NCI-H2227 treated with DMSO at 0.1 percent for 48 hours (cell line): ENCODE measurements around the gene ZNF296.

Experiments used
- DNase-seq: peaks from one replicate; lab custom pipeline; 2025; lab: John Stamatoyannopoulos, UW

The ZNF296 gene

DNA sequence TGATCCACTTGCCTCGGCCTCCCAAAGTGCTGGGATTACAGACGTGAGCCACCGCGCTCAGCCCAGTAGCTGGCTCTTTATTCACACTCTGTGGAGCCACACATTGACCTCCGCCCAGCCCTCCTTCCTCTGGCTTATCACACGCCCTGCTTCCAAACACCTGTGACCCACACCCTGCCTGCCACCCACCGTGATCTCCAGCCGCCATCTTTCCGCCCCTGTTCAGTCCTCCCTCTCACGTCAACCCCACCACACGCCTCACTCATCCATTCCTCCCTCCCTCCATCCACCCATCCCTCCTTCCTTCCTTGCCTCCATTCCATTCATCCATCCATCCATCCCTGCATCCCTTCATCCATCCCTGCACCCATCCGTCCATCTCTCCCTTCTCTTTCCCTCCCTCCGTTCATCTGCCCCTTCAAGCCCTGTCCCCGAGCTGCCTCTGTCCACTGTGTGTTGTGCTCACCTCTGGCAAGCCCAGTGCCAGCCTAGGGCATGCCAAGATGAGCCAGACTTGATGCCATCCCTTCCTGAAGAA is 17.6 kb downstream of the ZNF296 start:
- no peak for DNase-seq

DNA sequence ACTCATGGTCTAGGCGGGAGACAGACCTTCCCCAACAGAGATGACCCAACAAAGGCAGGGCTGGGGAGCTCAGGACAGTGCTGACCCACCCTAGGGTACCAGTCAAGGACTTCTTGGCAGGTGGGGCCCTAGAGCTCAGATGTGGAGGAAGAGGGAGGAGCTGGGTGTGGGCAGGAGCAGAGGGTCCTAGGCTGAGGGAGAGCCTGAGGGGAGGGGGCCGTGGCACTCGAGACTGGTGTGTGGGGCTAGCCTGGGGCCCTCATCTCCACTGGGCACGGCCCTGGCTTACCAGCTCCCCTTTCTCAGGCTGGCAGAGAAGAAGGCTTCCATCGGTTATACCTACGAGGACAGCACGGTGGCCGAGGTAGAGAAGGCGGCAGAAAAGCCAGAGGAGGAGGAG is 18.8 kb downstream of the ZNF296 start:
- DNase-seq, result no peak

DNA sequence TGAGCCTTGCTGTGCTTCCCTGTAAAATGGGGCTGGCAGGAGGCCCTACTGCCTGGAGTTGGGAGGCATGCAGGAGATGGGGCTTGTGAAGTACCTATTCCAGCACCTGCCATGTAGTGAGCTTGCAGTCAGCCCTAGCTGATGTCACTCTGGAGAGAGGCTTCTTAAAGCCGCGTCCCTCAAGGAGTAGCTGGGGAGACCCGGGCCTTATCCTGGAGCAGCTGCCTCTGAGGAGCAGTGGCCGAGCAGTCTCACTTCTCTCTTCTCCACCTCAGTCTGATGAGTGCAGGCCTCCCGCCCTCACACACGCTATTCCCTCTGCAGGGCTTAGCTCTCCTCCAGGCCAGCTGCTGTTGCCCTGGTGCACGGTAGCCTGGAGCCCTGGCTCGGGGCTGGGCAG is 19.4 kb downstream of the ZNF296 start:
- no peak for DNase-seq

GRCh38 chr19:45051929-45052579 is 24.2 kb downstream of the ZNF296 start:
- DNase-seq, result no peak

DNA sequence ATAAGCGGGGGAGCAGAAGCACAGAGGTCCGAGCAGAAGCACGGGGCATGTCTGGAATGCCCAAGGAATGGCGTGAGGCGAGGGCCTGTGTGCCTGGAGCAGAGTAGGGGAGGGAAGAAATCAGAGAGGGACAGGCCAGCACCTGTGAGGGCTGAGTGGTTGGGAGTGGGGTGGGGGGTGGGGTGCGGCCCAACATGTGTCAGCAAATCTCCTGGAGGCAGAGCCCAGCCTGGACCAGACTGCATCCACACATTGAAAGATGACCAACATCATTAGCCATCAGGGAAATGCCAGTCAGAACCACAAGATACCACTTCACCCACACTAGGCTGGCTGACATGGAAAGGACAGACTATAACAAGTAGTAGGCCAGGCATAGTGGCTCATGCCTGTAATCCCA is 26.2 kb downstream of the ZNF296 start:
- no peak for DNase-seq

DNA sequence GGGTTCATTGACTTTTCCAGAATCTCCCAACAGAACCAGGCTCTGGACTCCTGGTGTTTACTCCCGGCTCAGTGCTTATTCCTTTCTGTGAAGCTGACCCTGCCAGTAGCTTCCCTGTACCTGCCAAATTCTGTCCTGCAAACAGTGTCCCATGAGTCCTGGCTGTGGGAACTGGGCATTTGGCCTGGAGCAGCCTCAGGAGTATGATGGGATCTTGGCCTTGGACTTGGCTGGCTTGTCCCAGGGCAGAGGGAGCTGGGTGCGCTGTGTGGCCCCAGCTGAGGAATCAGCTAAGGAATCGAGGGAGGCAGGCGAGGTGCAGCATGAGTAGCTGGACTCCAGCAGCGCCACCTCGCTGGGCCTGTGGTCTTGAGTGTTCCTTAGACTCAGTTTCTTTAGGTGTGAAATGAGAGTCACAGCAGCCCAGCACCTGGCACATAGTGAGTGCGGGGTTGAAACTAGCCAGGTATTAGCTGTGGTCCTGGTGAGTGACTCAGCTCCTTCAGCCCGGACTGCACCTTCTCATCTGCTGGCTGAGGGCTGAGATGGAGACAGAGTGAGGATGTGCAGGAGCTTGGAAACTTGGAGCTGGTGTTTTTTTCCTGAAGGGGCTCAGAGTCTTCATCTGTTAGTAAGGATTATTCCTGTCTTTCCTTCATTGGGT is 27.1 kb downstream of the ZNF296 start:
- no peak for DNase-seq

DNA sequence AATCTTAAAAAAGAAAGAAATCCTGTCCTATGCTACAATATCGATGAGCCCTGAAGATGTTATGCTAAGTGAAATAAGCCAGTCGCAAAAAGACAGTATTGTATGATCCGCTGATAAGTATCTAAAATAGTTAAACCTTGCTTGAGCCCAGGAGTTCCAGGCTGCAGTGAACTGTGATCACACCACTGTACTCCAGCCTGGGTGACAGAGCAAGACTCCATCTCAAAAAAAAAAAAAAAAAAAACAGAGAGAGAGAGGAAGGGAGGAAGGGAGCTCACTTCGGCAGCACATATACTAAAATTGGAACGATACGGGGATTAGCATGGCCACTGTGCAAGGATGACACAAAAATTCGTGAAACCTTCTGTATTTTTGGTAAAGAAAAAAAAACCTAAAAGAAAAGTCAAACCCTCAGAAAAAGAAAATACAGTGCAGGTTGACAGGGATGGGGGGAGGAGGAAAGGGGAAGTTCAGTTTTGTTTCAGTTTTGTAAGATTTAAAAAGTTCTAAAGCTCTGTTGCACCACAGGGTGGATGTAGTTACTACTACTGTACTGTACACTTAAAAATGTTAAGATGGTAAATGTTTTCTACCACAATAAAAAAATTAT is 29.0 kb downstream of the ZNF296 start:
- DNase-seq, result no peak

- no peak for DNase-seq
Measured at GRCh38 chr19:45046355-45046754, 29.9 kb downstream of the ZNF296 start.

- no peak for DNase-seq
Measured at GRCh38 chr19:45045671-45046353, 30.5 kb downstream of the ZNF296 start.

- no peak for DNase-seq
Measured at GRCh38 chr19:45041125-45041524, 35.2 kb downstream of the ZNF296 start.

- no peak for DNase-seq
Measured at GRCh38 chr19:45040059-45040771, 36.1 kb downstream of the ZNF296 start.

DNA sequence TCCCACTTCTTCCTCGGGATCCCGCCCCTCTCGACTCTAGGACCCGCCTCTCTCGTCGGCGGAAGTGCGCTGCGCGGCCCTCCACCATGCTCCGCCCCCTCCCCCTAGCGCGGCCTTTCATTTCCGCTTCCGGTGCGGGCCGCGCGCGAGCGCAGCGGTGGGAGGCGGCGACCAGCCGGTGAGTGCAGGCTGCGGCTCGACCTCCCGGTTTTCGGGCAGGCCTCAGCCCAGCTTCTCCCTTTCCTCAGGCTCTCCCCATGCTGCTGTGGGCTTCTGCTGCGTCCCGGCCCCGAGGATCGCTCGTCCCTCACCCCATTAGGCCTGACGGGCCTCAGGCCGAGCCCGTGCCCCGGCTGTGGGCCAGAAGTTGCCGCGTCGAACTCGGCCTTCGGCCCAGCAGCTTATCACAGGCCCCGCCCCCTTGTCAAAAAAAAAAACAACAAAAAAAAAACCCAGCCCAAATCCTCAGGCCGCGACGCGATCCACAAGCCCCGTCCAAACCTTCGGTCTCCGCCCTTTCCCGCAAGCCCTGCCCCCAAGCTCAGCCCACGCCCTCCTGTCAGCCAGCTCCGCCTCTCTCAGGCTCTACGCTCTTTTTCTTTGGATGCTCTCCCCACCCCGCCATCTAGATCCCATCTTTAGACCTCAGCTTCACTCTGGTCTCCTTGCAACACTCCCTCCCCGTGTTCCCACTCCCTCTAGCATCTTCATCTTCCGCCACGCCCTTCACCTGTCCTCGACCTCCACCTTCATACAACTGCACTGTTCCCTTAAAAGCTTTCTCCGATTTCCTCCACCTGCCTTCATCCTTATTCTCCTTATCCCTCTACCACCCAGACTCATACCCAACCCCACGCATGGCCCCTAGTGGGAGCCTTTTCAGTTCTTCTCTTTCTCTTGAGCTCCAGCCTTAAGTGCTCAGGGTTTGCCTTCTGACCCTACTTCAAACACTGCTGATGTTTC is 37.1 kb downstream of the ZNF296 start, which contains the start of gene CLASRP:
CLASRP (plus strand) TSS at position 115 of the 963 bp plus-strand sequence. CDS start 1,168 bp downstream, outside the sequence.
- DNase-seq, result peak; percentile 85

- DNase-seq, result no peak
Measured at GRCh38 chr19:45037393-45038169, 38.7 kb downstream of the ZNF296 start.

DNA sequence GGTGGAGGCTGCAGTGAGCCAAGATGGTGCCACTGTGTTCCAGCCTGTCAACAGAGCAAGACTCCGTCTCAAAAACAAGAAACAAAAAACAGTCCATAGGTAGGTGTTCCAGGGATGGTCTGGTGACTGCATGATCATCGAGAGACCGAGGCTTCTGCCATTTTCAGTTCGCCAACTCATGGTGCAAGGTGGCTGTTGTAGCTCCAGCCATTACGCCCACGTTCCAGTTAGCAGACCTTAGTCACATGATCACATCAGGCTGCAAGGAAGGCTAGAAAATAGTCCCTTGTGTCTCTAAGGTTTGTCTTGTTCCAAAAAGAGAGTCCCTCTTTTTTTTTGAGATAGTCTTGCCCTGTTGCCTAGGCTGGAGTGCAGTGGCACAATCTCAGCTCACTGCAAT is 40.5 kb downstream of the ZNF296 start:
- no peak for DNase-seq

DNA sequence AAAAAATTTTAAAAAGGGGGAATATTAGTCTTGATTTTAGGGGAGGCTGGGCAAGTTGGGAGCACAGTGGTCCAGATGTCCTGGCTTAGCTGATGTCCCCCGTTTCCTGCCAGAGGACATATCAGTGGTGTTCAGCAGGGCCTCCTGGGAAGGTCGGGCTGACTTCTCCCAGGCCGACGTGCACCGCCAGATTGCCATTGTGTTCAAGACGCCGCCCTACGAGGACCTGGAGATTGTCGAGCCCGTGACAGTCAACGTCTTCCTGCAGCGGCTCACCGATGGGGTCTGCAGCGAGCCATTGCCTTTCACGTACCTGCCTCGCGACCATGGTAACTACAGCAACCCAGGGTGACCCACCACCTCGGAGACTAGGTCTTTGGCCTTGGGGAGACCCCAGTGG is 43.9 kb downstream of the ZNF296 start:
- no peak for DNase-seq

DNA sequence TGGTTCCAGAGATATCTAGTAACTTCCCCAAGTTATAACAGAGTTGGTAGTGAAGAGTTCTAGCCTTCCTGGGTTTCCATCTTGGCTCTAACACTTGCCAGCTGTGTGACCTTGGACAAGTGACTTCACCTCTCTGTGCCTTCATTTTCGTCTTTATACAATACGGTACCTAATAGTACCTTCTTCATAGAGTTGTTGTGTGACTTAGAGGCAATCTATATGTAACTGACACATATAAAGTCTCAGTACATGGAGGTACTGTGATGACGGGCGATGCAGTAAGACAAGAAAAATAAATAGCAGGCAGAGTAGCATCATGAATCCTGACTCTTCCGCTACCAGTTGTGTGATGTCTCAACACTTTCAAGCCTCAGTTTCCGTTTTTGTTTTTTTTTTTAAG is 45.5 kb downstream of the ZNF296 start:
- DNase-seq, result no peak

DNA sequence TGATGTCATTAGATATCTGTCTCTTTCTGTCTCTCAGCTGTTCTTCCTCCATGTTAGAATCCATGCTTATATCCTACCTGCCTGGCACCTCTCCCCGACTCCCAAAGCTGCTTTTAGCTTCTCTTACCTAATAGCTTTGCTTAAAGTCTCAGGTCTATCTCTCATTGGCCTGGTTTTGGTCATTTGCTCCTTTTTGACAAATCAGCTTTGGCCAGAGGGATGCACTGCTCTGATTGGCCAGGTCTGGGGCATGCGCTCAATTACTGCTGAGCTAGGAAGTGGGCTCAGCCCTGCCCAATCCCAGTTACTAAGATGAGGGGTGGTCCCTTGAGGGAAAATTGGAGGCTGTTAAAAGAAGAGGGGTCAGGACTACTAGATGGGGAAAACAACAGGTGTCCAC is 48.9 kb downstream of the ZNF296 start:
- DNase-seq, result no peak

- DNase-seq, result no peak
Measured at GRCh38 chr19:45025264-45025663, 51.0 kb downstream of the ZNF296 start.

DNA sequence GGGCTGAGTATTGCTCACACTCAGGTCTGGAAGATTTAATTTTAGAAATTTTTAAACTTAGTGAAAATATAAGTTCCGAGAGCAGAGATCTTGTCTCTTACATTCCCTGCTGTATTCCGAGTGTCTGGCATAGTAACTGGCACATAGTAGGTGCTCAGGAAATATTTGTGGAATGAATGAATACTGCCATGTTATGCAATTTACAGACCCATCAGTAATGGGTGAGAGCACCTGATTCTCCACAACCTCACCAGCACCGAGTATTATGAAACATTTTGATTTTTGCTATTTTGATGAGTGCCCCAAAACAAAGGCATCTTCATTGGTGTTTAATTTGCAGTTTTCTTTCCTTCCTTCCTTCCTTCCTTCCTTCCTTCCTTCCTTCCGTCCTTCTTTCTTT is 53.2 kb downstream of the ZNF296 start:
- no peak for DNase-seq

GRCh38 chr19:45021971-45022370 is 54.3 kb downstream of the ZNF296 start:
- DNase-seq, result no peak
